Osteoblast (primary cell): ENCODE measurements around the gene GAS1. TPM values are rescaled to one million over a fixed set of nuclear protein-coding genes. Genes with fewer than 3 reads are reported as not detected.

Experiments used
- DNase-seq: peaks from one replicate; pipeline ENCODE4 v3.0.0; 2011; ENCODE audit warnings: low spot score, mixed read lengths; ENCODE audit not compliant: insufficient read length; ENCODE audit errors: missing footprints
- H2AFZ ChIP-seq: 2 replicates; pipeline ENCODE4 v1.6.0; 2011; ENCODE audit warnings: mild to moderate bottlenecking, low read length
- H3K27ac ChIP-seq: 2 replicates; pipeline ENCODE4 v1.5.1; 2011; ENCODE audit warnings: mild to moderate bottlenecking, low read depth, low read length, moderate library complexity
- H3K27me3 ChIP-seq: 2 replicates; pipeline ENCODE4 v1.6.0; 2012; ENCODE audit warnings: mild to moderate bottlenecking, control low read depth, inconsistent platforms, low read length, moderate library complexity; ENCODE audit not compliant: insufficient read depth
- H3K36me3 ChIP-seq: 2 replicates; pipeline ENCODE4 v1.5.1; 2011; ENCODE audit warnings: mild to moderate bottlenecking, low read length, control low read depth, moderate library complexity; ENCODE audit not compliant: insufficient read depth
- H3K4me1 ChIP-seq: 2 replicates; pipeline ENCODE4 v1.5.1; 2011; ENCODE audit warnings: mild to moderate bottlenecking, low read length, control low read depth, moderate library complexity; ENCODE audit not compliant: insufficient read depth
- H3K4me2 ChIP-seq: 2 replicates; pipeline ENCODE4 v1.6.0; 2011; ENCODE audit warnings: mild to moderate bottlenecking, low read length; ENCODE audit not compliant: insufficient read depth
- H3K4me3 ChIP-seq: fragments of 200-600 bp; sonication (generic); 3 replicates; pipeline ENCODE4 v1.5.1; 2012; ENCODE audit warnings: mild to moderate bottlenecking, low read length, inconsistent platforms; ENCODE audit not compliant: insufficient read depth
- H3K79me2 ChIP-seq: 2 replicates; pipeline ENCODE4 v1.6.0; 2012; ENCODE audit warnings: mild to moderate bottlenecking, low read length, control low read depth, inconsistent platforms; ENCODE audit not compliant: insufficient read depth
- H3K9me3 ChIP-seq: 2 replicates; pipeline ENCODE4 v1.5.1; 2011; ENCODE audit warnings: low read depth, low read length, control low read depth
- H4K20me1 ChIP-seq: 2 replicates; pipeline ENCODE4 v1.6.0; 2012; ENCODE audit warnings: mild to moderate bottlenecking, low read length, control low read depth; ENCODE audit not compliant: insufficient read depth
- CTCF ChIP-seq: IDR thresholded peaks from 2 replicates; pipeline ENCODE4 v1.5.1; 2011; ENCODE audit warnings: mild to moderate bottlenecking, low read depth, low read length, moderate library complexity; ENCODE audit errors: extremely low read depth
- total RNA-seq: library from RNA; depleted of rRNA; stranded (reverse); fragments of >200 nt; gene quantifications from 2 replicates; pipeline ENCODE4 v1.2.3, GENCODE V29; 2012

Gene GAS1, protein sequence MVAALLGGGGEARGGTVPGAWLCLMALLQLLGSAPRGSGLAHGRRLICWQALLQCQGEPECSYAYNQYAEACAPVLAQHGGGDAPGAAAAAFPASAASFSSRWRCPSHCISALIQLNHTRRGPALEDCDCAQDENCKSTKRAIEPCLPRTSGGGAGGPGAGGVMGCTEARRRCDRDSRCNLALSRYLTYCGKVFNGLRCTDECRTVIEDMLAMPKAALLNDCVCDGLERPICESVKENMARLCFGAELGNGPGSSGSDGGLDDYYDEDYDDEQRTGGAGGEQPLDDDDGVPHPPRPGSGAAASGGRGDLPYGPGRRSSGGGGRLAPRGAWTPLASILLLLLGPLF
- 107 and 121 TPM in 2 replicates for total RNA-seq

DNA sequence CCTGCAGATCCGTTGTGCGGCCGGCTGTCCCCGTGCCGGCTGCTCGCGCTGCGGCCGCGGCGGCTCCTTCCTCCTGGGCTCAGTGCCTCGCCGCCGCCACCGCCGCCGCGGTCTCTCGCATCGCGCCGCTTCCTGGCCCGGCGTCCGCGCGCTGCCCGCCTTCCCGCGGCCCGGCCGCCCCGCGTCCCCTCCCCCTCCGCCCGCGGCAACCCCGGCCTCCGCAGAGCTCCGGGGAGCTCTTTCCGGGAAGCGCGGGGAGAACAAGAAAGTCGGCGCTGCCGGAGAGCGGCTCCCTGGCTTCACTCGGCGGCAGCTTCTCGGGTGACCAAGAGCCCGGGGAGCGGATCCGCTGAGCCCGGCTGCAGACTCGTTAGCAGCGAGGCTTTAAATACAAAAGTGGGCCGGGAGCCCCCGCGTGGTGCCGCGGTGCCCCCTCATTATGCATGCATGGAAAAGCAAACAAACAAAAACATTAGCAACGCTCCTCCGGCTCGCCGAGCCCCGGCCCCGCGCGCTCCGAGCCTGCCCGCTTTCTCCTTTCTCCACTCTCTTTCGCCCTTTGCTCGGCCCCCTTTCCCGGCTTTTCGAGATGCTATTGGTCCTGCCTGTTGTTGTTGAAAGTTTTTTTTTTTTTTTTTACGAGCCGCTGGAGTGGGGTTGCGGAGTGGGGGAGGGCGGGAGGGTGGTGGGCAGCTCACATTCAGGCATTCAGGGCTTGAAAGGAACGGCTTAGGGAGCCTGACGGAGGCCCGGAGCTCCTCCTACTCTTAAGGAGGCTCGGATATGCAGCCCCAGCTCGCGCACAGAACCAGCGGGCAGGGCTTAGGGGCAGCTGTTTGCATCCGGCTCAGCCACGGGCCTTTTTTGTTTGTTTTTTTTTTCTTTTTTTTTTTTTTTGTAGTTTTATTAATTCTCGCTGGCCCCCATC is at the start of gene GAS1:
Gene GAS1, minus strand, starts transcription at position 361 of the 928 bp plus-strand sequence. CDS start 727 bp downstream, outside the sequence.
- H3K27ac ChIP-seq: peak within 1 kb of the TSS; percentile 64
- peak; percentile 94 for DNase-seq
- peak within 1 kb of the TSS; percentile 97 for H3K4me2 ChIP-seq
- H3K36me3 ChIP-seq: no peaks in the 10 kb centered on the region
- TF ChIP-seq CTCF: no peak
- H2AFZ ChIP-seq: peak within 1 kb of the TSS; percentile 77
- H3K4me1 ChIP-seq: peaks cover 9% of the 10 kb centered on the region
- H3K9me3 ChIP-seq: peaks cover 1% of the 10 kb centered on the region
- peak within 1 kb of the TSS; percentile 85 for H3K4me3 ChIP-seq
- H3K27me3 ChIP-seq: peaks cover 14% of the 10 kb centered on the region
- H3K79me2 ChIP-seq: peaks cover 14% of the 10 kb centered on the region
- H4K20me1 ChIP-seq: peaks cover 5% of the 10 kb centered on the region

DNA sequence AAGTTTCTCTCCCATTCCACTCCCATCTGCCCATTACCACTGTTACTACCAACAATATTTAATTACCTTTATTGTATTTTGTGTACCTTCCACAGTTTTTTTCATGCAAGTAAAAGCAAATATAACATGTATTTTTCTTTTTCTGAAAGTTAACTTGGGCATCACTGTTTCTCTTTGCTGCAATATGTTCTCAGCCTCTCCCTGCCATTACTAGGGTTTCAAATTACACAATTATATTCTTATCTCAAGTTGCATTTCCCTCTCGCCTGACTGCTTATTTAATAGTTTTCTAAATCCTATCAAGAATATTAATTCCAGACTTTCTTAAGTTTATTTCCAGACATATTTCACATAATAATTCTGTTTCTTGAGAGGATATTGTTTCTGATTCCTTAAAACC is 46.9 kb upstream of the GAS1 start:
- H4K20me1 ChIP-seq: no peaks in the 10 kb centered on the region
- no peaks in the 10 kb centered on the region for H3K4me1 ChIP-seq
- no peaks in the 10 kb centered on the region for H3K79me2 ChIP-seq
- no peaks in the 10 kb centered on the region for H3K36me3 ChIP-seq
- H3K4me2 ChIP-seq: no peak overlapping the region
- H3K27ac ChIP-seq: no peak overlapping the region
- H3K4me3 ChIP-seq: no peak overlapping the region
- no peaks in the 10 kb centered on the region for H3K27me3 ChIP-seq
- no peak for TF ChIP-seq CTCF
- no peak overlapping the region for H2AFZ ChIP-seq
- no peaks in the 10 kb centered on the region for H3K9me3 ChIP-seq
- DNase-seq: no peak

DNA sequence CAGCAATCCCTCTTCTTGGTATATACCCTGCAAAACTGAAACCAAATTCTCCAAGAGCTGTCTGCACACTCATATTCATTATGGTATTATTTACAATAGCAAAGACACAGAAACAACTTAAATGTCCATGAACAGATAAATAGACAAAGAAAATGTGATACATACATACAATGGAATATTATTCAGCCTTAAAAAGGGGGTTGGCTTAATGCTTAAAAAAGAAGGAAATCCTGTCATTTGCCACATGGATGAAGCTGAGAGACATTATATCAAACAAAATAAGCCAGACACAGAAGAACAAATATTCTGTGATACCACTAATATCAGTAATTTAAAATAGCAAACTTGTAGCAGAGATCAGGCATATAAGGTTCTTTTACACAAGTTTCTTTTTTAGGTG is 46.5 kb upstream of the GAS1 start:
- Histone ChIP-seq H3K4me3 (no peak overlapping the region), H3K79me2 (no peaks in the 10 kb centered on the region), H2AFZ (no peak overlapping the region), H3K9me3 (no peaks in the 10 kb centered on the region), H3K27me3 (no peaks in the 10 kb centered on the region), H3K27ac (no peak overlapping the region), H4K20me1 (no peaks in the 10 kb centered on the region), H3K4me1 (no peaks in the 10 kb centered on the region), H3K36me3 (no peaks in the 10 kb centered on the region), H3K4me2 (no peak overlapping the region)
- no peak for DNase-seq
- no peak for TF ChIP-seq CTCF

- no peaks in the 10 kb centered on the region for H4K20me1 ChIP-seq
- H3K4me2 ChIP-seq: no peak overlapping the region
- no peak overlapping the region for H2AFZ ChIP-seq
- H3K27ac ChIP-seq: no peak overlapping the region
- no peak for DNase-seq
- H3K4me3 ChIP-seq: no peak overlapping the region
- H3K79me2 ChIP-seq: no peaks in the 10 kb centered on the region
- H3K9me3 ChIP-seq: no peaks in the 10 kb centered on the region
- no peaks in the 10 kb centered on the region for H3K36me3 ChIP-seq
- TF ChIP-seq CTCF: no peak
- no peaks in the 10 kb centered on the region for H3K4me1 ChIP-seq
- H3K27me3 ChIP-seq: no peaks in the 10 kb centered on the region
Observed at GRCh38 chr9:86991077-86991476, 43.8 kb upstream of the GAS1 start.
